LNCaP clone FGC (cell line): ENCODE results near the gene ADGRV1.

Experiments used
- DNase-seq: peaks from one replicate; pipeline ENCODE4 v3.0.0-alpha.2; 2011; ENCODE audit warnings: low read depth
- H3K4me3 ChIP-seq: 2 replicates; pipeline ENCODE4 v1.5.1; 2011; ENCODE audit warnings: mild to moderate bottlenecking, low read depth, low read length, control low read depth
- CTCF ChIP-seq: IDR thresholded peaks from 2 replicates; pipeline ENCODE4 v1.5.1; 2012; ENCODE audit warnings: mild to moderate bottlenecking; ENCODE audit not compliant: control insufficient read depth, insufficient read depth; ENCODE audit errors: extremely low read depth

Gene ADGRV1

GRCh38 chr5:91176288-91177016 is 617.9 kb downstream of the ADGRV1 start:
- TF ChIP-seq CTCF = no peak
- no peak for DNase-seq
- no peak overlapping the region for H3K4me3 ChIP-seq

GRCh38 chr5:91177085-91177484 is 618.5 kb downstream of the ADGRV1 start:
- H3K4me3 ChIP-seq = no peak overlapping the region
- no peak for DNase-seq
- TF ChIP-seq CTCF = no peak

- no peak for DNase-seq
- no peak for TF ChIP-seq CTCF
- H3K4me3 ChIP-seq = no peak overlapping the region
Measured at GRCh38 chr5:91177639-91178038, 619.0 kb downstream of the ADGRV1 start.

GRCh38 chr5:91178461-91178860 is 619.9 kb downstream of the ADGRV1 start:
- no peak for TF ChIP-seq CTCF
- no peak for DNase-seq
- H3K4me3 ChIP-seq = no peak overlapping the region

GRCh38 chr5:91179018-91179417 is 620.4 kb downstream of the ADGRV1 start:
- DNase-seq = no peak
- H3K4me3 ChIP-seq = no peak overlapping the region
- TF ChIP-seq CTCF = no peak

- no peak overlapping the region for H3K4me3 ChIP-seq
- no peak for TF ChIP-seq CTCF
- DNase-seq = no peak
Measured at GRCh38 chr5:91180506-91180905, 621.9 kb downstream of the ADGRV1 start.

- no peak overlapping the region for H3K4me3 ChIP-seq
- no peak for TF ChIP-seq CTCF
- DNase-seq = no peak
Measured at GRCh38 chr5:91182763-91183162, 624.2 kb downstream of the ADGRV1 start.
